ENCODE results near the gene IRF8. TPM values are rescaled to one million over a fixed set of nuclear protein-coding genes. Genes with fewer than 3 reads are reported as not detected.

IRF8 gene
- total RNA-seq, 1 experiment from 2014 or later: 0.28 TPM

DNA sequence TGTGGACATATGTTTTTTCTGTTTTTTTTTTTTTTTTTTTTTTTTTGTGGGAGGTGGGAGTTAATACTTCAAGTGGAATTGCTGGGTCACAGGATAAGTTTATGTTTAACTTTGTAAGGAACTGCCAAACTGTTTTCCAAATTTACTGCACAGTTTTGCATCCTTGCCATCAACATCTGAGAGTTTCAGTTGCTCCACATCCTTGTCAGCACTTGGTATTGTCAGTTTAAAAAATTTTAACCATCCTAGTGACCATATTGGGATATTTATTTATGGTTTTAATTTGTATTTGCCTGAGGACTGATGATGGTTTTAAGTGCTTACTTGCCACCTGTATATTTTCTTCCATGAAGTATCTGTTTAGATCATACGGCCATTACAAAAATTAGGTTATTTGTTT, 34.0 kb upstream of the IRF8 start:
- DNase-seq: no peak
- H3K79me1 ChIP-seq (ENCODE audit: insufficient read depth, low read depth, low read length, poor library complexity, severe bottlenecking): no peaks in the 10 kb centered on the region
- H2BK5ac ChIP-seq (ENCODE audit: insufficient read length, low read length): no peak overlapping the region
- TF ChIP-seq, protein P1, sequence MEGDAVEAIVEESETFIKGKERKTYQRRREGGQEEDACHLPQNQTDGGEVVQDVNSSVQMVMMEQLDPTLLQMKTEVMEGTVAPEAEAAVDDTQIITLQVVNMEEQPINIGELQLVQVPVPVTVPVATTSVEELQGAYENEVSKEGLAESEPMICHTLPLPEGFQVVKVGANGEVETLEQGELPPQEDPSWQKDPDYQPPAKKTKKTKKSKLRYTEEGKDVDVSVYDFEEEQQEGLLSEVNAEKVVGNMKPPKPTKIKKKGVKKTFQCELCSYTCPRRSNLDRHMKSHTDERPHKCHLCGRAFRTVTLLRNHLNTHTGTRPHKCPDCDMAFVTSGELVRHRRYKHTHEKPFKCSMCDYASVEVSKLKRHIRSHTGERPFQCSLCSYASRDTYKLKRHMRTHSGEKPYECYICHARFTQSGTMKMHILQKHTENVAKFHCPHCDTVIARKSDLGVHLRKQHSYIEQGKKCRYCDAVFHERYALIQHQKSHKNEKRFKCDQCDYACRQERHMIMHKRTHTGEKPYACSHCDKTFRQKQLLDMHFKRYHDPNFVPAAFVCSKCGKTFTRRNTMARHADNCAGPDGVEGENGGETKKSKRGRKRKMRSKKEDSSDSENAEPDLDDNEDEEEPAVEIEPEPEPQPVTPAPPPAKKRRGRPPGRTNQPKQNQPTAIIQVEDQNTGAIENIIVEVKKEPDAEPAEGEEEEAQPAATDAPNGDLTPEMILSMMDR (conservative IDR thresholded peaks at IDR 0.05): no peak
- H2BK15ac ChIP-seq (ENCODE audit: low read depth, low read length): no peak overlapping the region
- no peaks in the 10 kb centered on the region for H4K20me1 ChIP-seq (ENCODE audit: control insufficient read depth, insufficient read depth, insufficient read length)
- H3K27me3 Mint-ChIP-seq (ENCODE audit: low read depth): peaks cover 14% of the 10 kb centered on the region
- no peaks in the 10 kb centered on the region for H3K27me3 ChIP-seq (ENCODE audit: insufficient read depth, low read length)
- H2BK120ac ChIP-seq (ENCODE audit: low read depth, low read length, poor library complexity, severe bottlenecking): no peak overlapping the region
- H2BK20ac ChIP-seq (ENCODE audit: low read depth, low read length, poor library complexity, severe bottlenecking): no peak overlapping the region
- H3K4ac ChIP-seq (ENCODE audit: low read depth, low read length): no peak overlapping the region
- no peak overlapping the region for H3K27ac ChIP-seq (ENCODE audit: insufficient read length, low read depth, low read length)
- peaks cover 2 to 13% (median 5%) of the 10 kb centered on the region in 3 experiments; a peak in 4 of 7 replicates for H3K36me3 Mint-ChIP-seq (ENCODE audit: insufficient read depth in 1 of 3, low read depth in 3 of 3)
- H3T11ph ChIP-seq (ENCODE audit: low read length): no peak overlapping the region
- no peak overlapping the region for H3K4me3 Mint-ChIP-seq
- no peak overlapping the region for H4K8ac ChIP-seq (replicated peaks; ENCODE audit: insufficient read length, low read depth, low read length)
- no CpG with 5 or more reads among the region's 1 CpG for WGBS (ENCODE audit: extremely low coverage, insufficient read length, low lambda C conversion rate)
- no peak overlapping the region for H2AFZ ChIP-seq (ENCODE audit: low read length)
- H3K23ac ChIP-seq (ENCODE audit: insufficient read length, low read depth, low read length): no peak overlapping the region
- H2AK5ac ChIP-seq (ENCODE audit: insufficient read length, low read length): no peak overlapping the region
- H3K56ac ChIP-seq (ENCODE audit: insufficient read length, low read depth, low read length): no peak overlapping the region
- H3K14ac ChIP-seq (ENCODE audit: insufficient read depth, low read length): no peak overlapping the region
- no peaks in the 10 kb centered on the region for H3K4me1 ChIP-seq (ENCODE audit: insufficient read depth, low read length)
- no peaks in the 10 kb centered on the region for H3K79me2 ChIP-seq (ENCODE audit: insufficient read depth, low read length)
- no peaks in the 10 kb centered on the region for H3K23me2 ChIP-seq (ENCODE audit: insufficient read length, low read depth, low read length, poor library complexity, severe bottlenecking)
- no peak overlapping the region for H2BK12ac ChIP-seq (ENCODE audit: insufficient read length, low read depth, low read length)
- H3K4me2 ChIP-seq (ENCODE audit: insufficient read depth, insufficient read length, low read length): no peak overlapping the region
- H3K18ac ChIP-seq (ENCODE audit: insufficient read length, low read depth, low read length): no peak overlapping the region
- no peaks in the 10 kb centered on the region for H3K9me3 ChIP-seq (ENCODE audit: control insufficient read depth, low read depth, low read length)
- no peak overlapping the region for H4K91ac ChIP-seq (ENCODE audit: insufficient read length, low read depth, low read length)
- no peak overlapping the region for H3K9ac ChIP-seq (ENCODE audit: extremely low read depth, insufficient read length, low read length)
- H4K5ac ChIP-seq (ENCODE audit: insufficient read length, low read depth, low read length): no peak overlapping the region
- H3K9me3 Mint-ChIP-seq: peaks cover 15 to 19% of the 10 kb centered on the region in 2 experiments
- H3K27ac Mint-ChIP-seq: no peak overlapping the region
- peaks cover 3% of the 10 kb centered on the region in 2 experiments for H3K4me1 Mint-ChIP-seq

Data from H9 (cell line).